HG03135 (cell line): Measurements from ENCODE around the gene SPTBN1.

Experiments used
- ATAC-seq: cut with Tn5 transposase; IDR thresholded peaks from one replicate; pipeline ENCODE4 v1.9.1; 2021; ENCODE audit warnings: mild to moderate bottlenecking, moderate library complexity; ENCODE audit not compliant: unreplicated experiment

SPTBN1 gene

DNA sequence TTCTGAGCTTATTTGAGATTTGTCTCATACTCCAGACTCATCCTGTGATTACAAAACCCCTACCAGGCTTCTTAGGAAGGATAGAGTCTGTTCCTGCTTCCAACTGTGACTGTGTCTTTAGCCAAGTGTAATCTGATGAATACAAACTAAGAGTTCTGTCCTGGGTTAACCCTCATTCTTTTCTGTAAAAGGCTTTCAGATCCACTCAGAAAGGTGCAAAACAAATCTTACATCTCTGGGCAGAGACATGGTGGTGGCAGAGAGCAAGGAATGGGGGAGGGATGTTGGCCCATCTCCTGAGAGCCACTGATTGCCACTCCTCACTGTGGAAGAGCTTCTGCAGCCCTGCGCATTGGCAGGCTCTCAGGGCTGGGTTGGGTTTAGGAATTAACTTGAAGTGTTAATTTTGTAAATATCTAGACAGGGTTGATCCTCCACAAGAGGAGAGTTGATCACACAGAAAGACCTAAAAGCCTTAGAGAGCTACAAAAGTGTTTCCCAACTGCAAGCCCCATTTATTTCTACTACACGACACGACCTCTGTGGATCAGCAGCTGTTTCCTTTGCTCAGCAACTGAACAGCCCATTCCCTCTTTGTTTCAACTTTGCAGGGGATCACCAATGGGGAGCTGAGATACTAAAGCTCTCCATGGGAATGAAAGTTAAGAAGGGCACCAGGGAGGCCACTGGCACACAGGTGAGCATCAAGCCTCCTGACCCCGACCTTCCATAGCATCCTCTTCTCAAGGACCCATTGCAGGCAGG is 23.7 kb upstream of the SPTBN1 start:
- ATAC-seq: no peak

DNA sequence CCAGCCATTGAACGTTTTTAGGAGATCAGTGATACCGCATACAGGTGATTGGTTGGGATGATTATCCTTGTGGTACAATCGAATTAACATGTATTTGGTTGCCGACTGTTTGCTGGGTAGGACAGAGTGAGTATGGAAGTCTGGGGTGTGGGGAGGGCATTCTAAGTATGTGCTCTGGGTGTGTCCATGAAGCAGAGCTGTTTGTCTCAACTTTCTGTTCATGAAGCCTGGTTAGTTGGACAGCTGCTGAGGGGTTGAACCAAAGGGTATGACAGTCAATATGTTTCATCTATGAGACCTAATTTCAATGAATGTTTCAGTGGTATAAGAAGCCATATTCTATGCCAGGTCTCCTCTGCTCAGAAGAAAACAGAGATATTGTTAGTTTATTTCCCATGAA is 21.9 kb upstream of the SPTBN1 start:
- ATAC-seq: no peak

DNA sequence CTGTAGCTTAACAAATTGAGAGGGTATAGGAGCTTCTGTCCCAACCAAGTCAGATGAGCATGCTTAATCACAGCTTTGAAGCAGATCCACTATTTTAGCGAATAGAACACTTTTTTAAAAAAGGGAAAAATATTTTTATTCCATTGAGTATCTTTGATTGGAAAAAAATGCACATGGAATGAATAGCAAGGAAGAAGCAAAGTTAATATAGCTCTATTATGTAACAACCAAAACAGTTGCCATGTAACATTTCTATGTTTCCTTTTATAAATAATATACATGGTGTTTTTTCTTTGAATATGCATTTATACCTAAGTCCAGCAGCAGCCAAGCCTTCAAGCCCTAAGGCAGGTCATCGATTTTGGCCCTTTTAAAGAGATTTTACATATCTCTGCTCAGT is 21.4 kb upstream of the SPTBN1 start:
- no peak for ATAC-seq

DNA sequence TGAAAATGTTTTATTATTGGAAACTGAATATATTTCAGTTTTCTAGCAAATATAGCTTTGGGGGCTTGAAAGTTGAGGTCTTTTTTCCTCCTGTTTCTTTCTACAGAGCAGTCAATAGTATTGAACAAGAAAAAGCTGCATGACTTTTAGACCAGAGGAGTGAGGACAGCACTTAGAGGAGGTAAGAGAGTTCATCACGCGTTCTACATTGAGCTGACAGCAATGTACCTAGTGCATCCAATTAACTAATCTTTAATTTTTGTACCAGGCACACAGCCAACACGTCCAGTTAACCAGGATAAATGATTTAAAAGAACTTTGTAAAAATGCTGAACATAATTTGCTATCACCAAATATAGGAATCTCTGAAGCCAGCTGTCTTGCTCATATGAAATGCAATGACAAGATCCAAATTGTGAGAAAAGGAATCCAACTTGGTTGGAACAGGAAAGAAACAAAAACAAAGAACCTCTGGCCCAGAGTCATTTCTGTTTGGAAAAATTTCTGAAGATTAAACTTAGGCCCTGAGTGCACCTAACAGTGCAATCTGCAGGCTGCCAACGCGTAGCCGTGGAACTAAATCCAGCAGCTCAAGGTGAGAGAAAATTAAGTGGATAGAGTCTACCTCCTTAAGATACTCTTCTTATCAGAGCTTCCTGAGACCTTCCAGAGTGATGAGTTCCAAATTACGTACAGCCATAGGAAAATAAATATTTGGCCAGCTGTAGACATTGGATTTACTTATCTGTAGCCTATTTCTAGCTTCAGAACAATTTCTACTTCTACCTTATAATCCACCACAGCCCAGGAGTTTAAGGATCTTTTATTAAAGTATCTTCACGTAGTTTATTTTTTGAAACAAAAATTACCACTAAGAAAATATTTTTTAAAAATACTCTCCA is 20.6 kb upstream of the SPTBN1 start:
- no peak for ATAC-seq

DNA sequence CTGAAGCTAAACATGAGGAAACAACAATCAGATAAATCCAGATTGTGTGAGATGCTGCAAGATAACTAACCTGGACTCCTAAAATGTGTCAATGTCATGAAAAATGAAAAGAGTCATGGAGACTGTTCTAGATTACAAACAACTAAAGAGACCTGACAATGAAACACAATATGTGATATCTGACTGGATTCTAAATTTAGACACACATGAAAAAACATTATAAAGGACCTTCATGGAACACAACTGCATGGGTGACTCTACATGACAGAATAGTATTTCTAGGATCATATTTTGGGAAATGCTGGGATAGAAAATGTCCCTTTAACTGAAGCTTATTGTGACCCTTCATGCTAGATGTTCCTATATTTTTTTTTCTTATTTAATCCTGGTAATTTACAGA is 18.5 kb upstream of the SPTBN1 start:
- ATAC-seq: no peak

DNA sequence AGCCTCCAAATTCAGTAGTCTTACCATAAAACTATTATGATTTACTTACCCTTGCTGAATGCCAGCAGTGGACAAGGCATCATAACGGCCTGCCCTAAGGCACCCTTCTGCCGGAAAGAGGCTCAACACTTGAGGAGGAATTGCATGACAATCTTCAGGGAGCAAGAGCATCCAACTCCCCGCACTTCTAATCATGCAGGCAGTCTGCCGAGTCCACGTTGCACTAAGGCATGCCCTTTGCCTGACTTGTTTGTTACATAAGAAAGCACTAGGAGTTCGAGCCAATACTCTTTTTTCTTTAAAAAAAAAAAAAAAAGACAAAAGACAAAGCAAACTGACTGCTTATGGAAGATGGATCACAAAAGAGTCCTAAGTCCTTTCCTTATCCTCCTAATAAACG is 17.9 kb upstream of the SPTBN1 start:
- no peak for ATAC-seq

- no peak for ATAC-seq
Measured at GRCh38 chr2:54439582-54439981, 16.5 kb upstream of the SPTBN1 start.

- no peak for ATAC-seq
Measured at GRCh38 chr2:54440050-54440449, 16.1 kb upstream of the SPTBN1 start.

GRCh38 chr2:54444503-54444902 is 11.6 kb upstream of the SPTBN1 start:
- no peak for ATAC-seq

DNA sequence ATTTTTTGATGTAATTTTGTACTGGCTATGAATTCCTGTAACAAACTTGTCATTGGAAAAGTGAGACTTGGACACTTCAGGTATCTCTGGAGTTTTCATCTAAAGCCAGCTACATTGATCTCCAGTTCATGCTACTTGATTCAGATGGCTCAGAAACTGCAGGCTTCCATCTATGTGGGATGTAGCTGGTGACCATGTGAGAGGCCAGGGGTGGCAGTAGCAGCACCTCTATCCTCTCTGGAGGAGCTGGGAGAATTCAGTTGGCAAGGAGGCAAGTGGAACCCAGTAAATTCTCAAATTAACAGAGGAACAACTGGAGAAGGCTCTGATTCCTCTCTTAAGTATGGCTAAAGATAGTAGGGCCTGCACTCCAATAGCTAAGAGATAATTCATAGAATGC is 10.0 kb upstream of the SPTBN1 start:
- ATAC-seq: no peak

- ATAC-seq: no peak
Measured at GRCh38 chr2:54446625-54447024, 9.5 kb upstream of the SPTBN1 start.

- no peak for ATAC-seq
Measured at GRCh38 chr2:54454548-54455130, 1.5 kb upstream of the SPTBN1 start.

DNA sequence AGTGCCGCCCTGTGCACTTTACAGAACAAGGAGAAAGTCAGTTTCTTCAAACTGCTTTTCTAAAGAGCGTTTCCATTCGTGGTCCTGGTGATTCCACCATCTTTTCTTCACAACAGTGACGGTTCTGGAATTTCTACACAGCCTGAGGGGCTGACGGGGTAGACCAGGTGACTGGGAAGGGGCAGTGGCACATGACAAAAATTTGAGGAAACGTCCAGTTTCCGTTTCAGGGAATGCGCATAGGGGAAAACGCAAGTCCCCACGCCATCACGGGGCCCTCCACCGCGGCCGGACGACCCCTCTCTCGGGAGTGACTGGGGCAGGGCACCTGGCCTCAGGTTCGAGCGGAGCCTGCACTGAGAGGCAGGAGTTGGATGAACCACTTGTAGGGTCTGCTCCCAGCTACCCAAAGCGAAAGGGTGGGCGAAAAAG is 980 bp upstream of the SPTBN1 start:
- no peak for ATAC-seq

DNA sequence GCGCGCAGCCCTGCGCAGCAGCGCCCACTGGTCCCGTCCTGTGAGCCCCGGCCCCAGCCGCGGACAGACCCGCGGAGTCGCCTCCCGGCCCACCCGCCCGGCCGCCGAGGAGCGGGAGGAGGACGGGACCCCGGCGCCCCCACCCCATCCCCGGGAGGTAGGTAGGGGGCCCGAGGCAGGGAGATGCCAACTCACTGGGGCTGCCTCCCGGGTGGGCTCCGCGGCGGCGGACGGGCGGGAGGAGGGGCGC is 160 bp downstream of the SPTBN1 start:
- no peak for ATAC-seq

DNA sequence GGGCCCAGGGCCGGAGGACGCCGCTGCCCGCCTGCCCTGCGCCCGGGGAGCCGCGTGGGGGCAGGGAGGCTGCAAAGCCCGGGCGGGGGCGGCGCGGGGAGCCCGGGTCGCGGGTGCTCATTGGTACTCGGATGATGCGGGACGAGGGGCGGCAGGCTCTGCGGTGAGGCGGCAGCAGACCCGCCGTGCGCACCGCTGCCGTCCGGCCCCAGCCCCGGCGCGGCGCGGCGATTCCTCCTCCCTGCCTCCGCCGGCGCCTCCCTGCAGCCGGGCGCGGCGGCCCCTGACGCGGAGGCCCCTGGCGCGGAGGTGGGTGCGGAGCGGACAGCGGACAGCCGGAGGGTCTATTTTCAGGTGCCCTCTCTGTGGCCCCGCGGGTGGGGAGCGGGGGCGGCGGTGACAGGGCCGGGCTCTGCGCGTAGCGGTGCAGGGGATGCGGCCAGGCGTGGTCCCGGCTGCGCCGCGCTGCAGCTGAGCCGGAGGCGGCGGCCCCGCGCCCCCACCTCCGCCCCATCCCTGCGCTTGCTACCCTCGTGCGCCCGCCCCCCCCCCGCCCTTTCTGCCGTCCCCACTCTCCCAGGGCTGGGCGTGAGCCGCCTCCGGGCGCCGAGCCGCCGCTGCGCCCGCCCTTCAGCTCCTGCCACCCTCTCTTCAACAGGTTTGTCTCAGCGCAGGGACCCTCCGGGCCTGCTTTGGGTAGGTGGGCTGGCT is 640 bp downstream of the SPTBN1 start:
- ATAC-seq: no peak

DNA sequence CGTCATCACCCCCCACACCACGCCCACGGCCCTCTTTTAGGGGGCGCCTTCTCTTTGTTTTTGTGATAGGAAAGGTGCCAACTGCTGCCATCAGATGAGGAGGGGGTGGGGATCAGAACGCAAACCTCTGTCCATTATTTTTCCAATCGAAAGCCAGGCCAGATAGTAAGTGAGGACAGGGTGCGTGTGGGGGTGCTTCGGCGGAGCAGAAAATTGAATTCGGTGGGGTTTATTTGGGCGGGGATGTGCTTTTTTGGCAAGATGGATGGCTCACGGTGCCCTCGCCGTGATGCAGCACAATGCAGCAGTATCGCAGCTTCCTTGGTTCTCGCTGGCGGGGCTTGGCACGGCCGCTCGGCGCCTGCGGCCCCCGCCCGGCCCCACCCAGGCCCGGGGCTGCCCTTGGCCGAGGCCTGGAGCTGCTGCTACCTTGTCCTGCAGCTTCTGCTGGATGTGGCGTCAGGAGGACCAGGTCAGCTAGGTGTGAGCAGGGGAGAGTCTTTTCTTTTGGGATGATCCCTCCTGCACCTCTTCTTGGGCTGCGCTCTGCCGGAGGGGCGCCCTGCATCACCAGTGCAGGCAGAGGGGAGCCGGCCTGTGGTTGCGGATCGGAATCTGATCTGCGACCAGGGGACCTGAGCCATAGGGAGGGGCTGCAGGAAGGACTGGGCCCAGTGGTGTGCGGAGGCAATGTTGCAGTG is 1.3 kb downstream of the SPTBN1 start:
- ATAC-seq: no peak

DNA sequence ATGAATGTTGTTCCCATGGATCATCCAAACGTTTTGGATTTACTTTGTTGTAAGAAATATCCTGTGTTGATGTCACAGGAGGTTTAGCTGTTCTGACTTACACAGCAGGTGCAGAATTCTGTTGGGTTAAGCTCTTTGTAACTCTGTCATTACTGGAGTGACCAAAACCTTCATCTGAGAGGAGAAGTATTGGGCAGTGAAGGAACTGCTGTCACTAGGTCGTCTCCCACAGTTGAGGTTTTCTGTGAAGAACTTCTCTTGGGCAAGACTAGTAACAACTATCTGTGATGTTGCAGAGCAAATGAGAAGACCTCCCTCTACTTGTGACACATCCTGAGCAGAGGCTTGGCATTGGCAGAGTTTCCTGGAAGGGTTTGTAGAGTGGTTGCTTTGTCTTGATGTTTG is 2.9 kb downstream of the SPTBN1 start:
- ATAC-seq: no peak

DNA sequence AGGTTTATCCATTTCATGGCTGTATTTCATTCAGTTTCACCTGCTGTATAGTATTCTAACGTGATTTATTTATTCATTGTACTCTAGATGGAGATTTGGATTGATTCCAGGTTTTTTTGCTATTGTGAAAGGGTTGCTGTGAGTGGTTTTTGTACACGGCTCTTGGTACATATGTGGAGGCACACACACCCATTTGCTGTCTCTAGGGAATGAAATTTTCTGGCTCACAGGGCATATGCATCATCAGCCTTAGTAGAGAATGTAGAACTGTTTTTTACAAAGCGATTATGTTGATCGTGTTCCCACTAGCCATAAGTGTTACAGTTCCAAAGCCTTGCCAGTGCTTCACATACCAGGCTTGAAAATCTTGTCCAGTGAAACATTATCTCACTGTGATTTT is 5.1 kb downstream of the SPTBN1 start:
- ATAC-seq: no peak

DNA sequence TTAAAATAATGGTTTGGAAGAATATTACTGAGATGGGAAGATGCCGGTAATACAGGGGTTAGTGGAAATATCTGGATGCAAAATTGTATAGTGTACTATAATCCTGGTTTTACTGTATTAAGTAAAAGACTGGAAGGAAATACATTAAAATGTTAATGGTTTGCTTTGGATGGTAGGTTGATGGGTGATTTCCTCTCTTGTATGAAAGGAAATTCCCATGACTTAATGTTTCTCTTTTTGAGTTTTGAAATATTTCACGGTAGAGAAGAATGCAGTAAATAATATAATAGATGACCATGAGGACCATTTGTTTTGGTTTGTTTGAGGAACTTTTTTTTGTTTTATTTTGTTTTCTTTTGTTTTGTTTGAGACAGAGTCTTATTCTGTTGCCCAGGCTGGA is 8.2 kb downstream of the SPTBN1 start:
- ATAC-seq: no peak

GRCh38 chr2:54465143-54465542 is 9.0 kb downstream of the SPTBN1 start:
- no peak for ATAC-seq

DNA sequence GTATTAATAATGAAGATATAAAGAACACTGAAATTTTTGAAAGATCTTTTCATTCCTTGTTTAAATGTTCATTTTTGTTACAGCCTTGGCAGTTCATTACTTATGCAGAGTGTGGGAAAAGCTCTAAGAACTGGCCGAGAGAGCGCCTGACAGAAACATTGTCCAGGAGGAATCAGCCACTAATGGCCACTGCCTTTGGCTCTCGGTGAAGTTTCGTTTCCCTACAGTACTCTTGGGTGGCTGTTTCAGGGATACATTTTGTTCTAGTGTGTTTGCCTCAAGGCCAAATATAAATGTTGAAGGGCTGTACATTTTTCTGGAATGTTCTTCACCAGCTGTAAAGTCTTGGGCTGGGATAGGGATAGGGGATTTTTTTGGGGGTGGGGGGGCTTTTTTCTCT is 10.7 kb downstream of the SPTBN1 start:
- ATAC-seq: no peak
